ENCODE data around the gene C20orf144.

- TF ChIP-seq, protein P1, sequence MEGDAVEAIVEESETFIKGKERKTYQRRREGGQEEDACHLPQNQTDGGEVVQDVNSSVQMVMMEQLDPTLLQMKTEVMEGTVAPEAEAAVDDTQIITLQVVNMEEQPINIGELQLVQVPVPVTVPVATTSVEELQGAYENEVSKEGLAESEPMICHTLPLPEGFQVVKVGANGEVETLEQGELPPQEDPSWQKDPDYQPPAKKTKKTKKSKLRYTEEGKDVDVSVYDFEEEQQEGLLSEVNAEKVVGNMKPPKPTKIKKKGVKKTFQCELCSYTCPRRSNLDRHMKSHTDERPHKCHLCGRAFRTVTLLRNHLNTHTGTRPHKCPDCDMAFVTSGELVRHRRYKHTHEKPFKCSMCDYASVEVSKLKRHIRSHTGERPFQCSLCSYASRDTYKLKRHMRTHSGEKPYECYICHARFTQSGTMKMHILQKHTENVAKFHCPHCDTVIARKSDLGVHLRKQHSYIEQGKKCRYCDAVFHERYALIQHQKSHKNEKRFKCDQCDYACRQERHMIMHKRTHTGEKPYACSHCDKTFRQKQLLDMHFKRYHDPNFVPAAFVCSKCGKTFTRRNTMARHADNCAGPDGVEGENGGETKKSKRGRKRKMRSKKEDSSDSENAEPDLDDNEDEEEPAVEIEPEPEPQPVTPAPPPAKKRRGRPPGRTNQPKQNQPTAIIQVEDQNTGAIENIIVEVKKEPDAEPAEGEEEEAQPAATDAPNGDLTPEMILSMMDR (IDR thresholded peaks at IDR 0.05) = no peak
- TF ChIP-seq POLR2A (IDR thresholded peaks at IDR 0.05) = no peak
Measured at GRCh38 chr20:33636776-33637175, 25.4 kb upstream of the C20orf144 start.
